HG03095 (cell line): ENCODE results near the gene BLOC1S1.

ENCODE experiments used
- ATAC-seq: cut with Tn5 transposase; IDR thresholded peaks from one replicate; pipeline ENCODE4 v1.9.1; 2021; ENCODE audit warnings: moderate library complexity; ENCODE audit not compliant: unreplicated experiment

Gene BLOC1S1

GRCh38 chr12:55708695-55709233 lies 7.1 kb upstream of the BLOC1S1 start:
- no peak for ATAC-seq

- no peak for ATAC-seq
Observed at GRCh38 chr12:55711786-55712553, 3.9 kb upstream of the BLOC1S1 start.

- ATAC-seq, result no peak
Observed at GRCh38 chr12:55712700-55713415, 3.0 kb upstream of the BLOC1S1 start.

GRCh38 chr12:55713721-55714120 lies 2.1 kb upstream of the BLOC1S1 start:
- no peak for ATAC-seq

- peak; percentile 5 for ATAC-seq
Observed at GRCh38 chr12:55715169-55715764, 579 bp upstream of the BLOC1S1 start.

GRCh38 chr12:55716582-55716957 lies 724 bp downstream of the BLOC1S1 start:
- ATAC-seq, result no peak

GRCh38 chr12:55717011-55718007 lies 1.5 kb downstream of the BLOC1S1 start:
- no peak for ATAC-seq

GRCh38 chr12:55718015-55718414 lies 2.2 kb downstream of the BLOC1S1 start:
- ATAC-seq, result no peak

GRCh38 chr12:55718624-55719275 lies 2.9 kb downstream of the BLOC1S1 start:
- ATAC-seq, result no peak

GRCh38 chr12:55719371-55719770 lies 3.5 kb downstream of the BLOC1S1 start:
- no peak for ATAC-seq

- no peak for ATAC-seq
Observed at GRCh38 chr12:55720071-55720564, 4.3 kb downstream of the BLOC1S1 start, which contains the start of gene RDH5. TSS of gene RDH5 (plus strand) at chr12:55720393. CDS start at chr12:55721185, 792 bp downstream.

- no peak for ATAC-seq
Observed at GRCh38 chr12:55720894-55721444, 5.1 kb downstream of the BLOC1S1 start.

- ATAC-seq, result no peak
Observed at GRCh38 chr12:55721601-55722213, 5.9 kb downstream of the BLOC1S1 start.

GRCh38 chr12:55722948-55723347 lies 7.1 kb downstream of the BLOC1S1 start:
- ATAC-seq, result no peak

GRCh38 chr12:55723516-55724225 lies 7.8 kb downstream of the BLOC1S1 start:
- no peak for ATAC-seq

- ATAC-seq, result no peak
Observed at GRCh38 chr12:55724226-55724939, 8.5 kb downstream of the BLOC1S1 start.

- no peak for ATAC-seq
Observed at GRCh38 chr12:55724940-55725309, 9.1 kb downstream of the BLOC1S1 start.

GRCh38 chr12:55725556-55725955 lies 9.7 kb downstream of the BLOC1S1 start:
- ATAC-seq, result no peak
